Measurements from ENCODE around the gene ZNF853.
"Not testable (repeated sequence)": the region's sequence is repeated elsewhere in the genome, so short reads cannot be mapped to it uniquely, and the experiment has no call there.

Gene ZNF853

DNA sequence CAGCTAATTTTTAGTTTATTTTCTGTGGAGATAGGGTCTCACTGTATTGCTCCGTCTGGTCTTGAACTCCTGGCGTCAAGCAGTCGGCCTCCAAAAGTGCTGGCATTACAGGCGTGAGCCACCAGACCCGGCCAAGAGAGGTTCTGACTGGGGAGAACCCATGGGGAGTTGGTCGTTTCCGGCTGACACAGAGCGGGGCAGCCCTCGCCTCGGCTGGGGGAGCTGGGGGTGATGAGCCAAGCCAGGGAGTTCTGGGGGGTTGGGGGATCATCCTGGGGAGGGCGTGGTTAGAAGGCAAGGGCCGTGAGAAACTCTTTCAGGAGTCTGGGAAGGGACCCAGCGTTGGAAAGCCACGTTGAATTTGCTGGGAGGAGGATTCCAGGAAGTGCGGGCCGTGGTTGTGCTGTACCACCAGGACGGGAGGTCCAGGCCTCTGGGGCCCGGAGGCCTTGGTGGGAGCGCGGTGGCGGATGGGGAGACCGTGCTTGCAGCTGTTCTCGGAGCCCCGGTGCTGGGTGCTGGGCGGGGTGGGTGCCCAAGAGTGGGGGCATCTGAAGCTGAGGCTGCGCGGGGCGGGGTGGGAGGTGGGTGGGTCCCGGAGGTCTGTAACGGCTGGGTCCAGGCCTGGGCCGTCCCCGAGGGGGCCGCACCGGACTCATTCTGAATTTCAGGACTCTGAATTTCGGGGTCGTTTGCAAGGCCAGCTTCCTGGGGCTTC, 8.4 kb upstream of the ZNF853 start:
- DNase-seq (ENCODE audit: low read depth in 3 of 3, low spot score in 1 of 3): no peak

DNA sequence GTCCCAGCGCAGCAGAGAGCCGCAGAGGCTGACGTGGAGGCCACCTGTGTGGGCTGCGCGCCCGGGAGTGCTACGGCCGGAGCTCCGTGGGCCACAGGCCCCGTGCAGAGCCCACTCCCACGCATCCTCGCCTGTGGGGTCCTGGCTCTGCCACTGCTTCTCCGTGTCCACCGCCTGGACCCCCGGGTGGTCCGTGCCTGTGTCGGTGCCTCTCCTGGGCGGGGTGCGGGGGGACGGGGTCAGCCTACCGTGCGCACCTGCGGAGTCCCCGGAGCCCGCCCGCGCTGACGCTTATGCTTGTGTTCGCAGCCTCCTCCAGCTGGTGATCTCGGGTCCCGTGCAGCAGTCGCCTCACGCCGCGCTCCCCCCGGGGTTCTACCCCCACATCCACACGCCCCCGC, 7.8 kb upstream of the ZNF853 start:
- no peak for DNase-seq (ENCODE audit: low read depth in 3 of 3, low spot score in 1 of 3)

DNA sequence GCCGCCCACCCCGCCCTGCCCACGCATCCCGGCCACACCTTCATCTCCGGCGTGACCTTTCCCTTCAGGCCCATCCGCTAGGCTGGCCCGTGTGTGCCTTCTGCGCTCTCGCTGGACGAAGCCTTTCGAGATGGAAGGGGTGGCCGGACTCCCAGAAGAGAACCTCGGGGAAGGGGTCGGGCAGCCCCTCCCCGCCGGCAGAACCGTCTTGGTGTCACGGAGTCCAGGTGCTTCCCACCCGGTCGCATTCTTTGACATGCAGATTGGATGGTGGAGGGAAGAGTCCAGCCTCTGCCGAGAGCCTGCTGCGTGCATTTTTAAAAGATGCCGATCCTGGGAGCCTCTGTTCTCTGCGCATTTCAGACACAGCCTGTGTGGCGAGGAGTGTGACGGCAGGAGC, 7.3 kb upstream of the ZNF853 start:
- DNase-seq (ENCODE audit: low read depth in 3 of 3, low spot score in 1 of 3): no peak

DNA sequence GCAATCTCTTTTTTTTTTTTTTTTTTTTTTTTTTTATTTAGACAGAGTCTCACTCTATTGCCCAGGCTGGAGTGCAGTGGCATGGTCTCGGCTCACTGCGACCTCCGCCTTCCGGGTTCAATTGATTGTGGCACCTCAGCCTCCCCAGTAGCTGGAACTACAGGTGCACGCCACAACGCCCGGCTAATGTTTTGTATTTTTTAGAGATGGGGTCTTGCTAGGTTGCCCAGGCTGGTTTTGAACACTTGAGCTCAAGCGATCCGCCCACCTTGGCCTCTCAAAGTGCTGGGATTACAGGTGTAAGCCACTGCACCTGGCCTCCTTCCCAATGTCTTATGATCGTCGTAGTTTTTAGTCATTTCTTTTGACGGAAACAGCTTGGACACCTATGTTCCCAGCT, 6.6 kb upstream of the ZNF853 start:
- no peak for DNase-seq (ENCODE audit: low read depth in 3 of 3, low spot score in 1 of 3)

DNA sequence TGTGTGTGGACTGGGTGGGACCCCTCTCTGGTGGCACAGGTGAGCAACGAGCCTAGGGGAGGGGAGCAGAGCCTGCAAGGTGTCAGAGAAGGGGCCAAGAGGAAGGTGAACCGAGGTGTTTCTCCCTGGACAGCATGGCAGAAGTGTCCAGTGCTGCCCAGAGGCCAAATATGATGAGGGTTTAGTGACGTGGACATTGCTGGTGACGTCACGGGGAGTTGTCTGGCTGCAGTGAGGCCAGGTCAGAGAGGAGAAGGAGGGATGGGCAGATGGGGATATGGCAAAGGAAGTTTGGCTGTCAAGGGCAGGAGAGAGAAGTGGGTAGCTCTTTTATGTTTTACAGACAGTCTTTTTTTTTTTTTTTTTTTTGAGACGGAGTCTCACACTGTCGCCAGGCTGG, 2.6 kb upstream of the ZNF853 start:
- DNase-seq (ENCODE audit: low read depth in 3 of 3, low spot score in 1 of 3): no peak

DNA sequence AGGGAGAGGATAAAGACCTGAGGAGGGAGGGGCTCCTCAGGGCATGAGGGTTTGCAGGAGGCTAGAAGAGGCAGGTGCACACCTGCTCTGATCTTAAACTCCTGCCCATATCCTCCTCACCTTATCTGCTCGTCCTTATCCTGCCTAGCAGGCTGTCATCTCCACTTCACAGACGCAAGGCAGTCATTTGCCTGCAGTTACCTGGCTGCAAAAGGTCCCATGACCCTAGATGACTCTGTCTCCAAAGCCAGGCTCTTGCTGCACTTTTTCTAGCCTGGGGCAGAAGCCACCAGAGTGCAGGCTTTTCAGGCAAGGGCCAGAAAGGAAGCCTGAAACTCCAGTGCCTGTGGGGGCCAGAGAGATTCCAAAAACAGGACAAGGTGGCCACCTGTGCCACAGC, 1.7 kb upstream of the ZNF853 start:
- no peak for DNase-seq (ENCODE audit: low read depth in 3 of 3, low spot score in 1 of 3)

DNA sequence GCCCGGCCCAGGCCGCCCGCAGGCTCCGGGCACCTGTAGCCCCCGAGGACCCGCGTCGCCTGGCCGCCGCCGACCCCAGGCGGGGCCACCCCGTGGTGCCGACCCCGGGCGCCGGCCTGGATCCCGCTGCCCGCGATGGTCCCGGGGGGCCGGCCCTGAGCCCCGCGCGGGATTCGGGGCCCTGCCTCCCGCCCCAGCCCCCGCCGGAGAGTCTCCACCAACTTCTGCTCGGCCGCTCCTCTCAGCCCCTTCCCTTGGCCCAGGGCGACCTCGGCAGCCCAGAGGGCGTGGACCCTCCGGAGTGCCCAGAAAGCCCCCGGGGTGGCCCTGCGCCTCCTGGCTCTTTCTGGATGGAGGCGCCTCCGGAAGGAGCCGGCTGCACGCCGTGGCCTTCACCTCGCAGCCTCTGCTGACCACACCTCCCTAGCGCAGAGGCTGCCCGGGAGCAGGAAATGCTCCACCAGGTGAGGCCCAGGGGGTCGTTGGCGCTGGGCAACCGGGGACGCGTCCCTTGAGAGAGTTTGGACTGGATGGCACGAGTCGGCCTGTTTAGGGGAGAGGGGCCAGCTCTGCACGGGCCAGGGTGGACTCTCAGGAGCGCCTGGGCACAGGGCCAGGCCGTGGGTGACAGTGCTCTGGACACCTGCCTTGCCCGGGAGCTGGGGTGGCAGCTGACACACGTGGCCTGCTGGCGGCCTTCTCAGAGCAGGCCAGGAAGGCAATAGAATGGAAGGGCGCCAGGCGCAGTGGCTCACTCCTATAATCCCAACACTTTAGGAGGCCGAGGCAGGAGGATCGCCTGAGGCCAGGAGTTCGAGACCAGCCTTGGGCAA, 529 bp downstream of the ZNF853 start:
- DNase-seq (ENCODE audit: low read depth in 3 of 3, low spot score in 1 of 3): no peak

DNA sequence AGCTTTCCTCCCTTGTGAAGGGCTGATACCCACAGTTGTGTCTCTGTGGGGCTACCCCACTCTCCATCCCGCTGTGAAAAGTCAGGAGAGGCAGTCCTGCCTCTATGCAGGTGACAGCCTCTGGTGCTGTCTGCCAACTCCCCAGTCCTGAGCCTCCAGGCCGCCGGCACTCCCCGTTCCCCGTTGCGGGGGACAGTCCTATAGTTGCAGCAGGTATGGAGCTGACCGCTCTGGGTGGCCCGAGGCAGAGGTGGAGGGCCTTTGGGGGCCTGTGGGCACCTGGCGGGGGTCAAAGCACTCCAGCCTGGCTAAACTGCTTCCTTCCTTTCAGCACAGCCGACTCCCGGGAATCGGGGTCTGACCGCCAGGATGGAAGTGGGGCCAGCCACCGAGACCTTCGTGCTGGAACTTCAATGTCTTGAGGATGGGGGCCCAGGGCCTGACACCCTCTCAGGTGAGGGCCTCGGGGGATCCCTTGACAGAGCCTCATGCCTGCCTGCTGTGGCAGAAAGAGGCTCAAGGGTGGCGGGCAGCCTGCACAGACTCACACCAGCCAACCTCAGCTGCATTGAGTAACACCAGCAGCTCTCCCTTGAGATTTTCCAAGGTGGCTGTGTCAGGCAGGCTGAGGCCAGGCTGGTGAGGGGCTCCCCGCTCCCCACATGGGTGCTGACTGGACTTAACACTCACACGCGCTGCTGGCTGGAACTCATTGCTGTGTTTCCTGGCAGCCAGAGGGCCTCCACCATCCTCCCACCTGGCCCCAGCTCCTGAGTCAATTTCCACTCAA, 1.6 kb downstream of the ZNF853 start:
- no peak for DNase-seq (ENCODE audit: low read depth in 3 of 3, low spot score in 1 of 3)

DNA sequence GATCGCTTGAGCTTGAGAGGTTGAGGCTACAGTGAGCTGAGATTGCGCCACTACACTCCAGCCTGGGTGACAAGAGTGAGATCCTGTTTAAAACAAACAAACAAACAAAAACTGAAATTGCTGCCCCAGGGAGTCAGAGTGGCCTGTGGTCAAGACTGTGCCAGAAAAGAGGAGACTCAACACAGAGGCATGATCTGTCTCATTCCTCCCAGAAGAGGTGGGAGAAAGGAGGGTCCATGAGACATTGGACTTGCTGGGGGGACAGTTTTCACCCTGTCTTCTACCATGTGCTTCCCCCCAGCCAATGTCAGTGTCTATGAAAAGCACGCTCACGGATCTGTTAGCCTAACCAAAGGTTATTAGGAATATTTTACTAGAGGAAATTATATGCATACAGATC, 3.2 kb downstream of the ZNF853 start:
- DNase-seq (ENCODE audit: low read depth in 3 of 3, low spot score in 1 of 3): no peak

DNA sequence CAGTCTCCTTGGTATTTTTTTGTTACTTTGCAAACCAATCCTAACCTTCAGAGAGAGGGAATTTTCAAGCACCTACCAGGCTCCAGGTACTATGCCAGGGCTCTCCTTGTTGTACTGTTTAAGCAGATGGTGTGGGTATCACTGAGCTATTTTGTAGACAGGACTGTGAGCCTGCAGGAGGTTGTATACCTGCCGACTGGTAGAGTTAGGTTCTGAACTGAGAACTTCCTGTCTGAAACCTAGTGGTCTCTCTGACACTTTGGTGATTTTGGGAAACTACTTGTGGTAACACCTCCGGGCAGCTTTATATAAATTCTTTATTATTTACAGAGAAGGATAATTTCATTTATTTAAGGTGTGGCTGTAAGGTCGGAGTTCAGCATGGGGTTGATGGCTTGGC, 4.6 kb downstream of the ZNF853 start:
- no peak for DNase-seq (ENCODE audit: low read depth in 3 of 3, low spot score in 1 of 3)

DNA sequence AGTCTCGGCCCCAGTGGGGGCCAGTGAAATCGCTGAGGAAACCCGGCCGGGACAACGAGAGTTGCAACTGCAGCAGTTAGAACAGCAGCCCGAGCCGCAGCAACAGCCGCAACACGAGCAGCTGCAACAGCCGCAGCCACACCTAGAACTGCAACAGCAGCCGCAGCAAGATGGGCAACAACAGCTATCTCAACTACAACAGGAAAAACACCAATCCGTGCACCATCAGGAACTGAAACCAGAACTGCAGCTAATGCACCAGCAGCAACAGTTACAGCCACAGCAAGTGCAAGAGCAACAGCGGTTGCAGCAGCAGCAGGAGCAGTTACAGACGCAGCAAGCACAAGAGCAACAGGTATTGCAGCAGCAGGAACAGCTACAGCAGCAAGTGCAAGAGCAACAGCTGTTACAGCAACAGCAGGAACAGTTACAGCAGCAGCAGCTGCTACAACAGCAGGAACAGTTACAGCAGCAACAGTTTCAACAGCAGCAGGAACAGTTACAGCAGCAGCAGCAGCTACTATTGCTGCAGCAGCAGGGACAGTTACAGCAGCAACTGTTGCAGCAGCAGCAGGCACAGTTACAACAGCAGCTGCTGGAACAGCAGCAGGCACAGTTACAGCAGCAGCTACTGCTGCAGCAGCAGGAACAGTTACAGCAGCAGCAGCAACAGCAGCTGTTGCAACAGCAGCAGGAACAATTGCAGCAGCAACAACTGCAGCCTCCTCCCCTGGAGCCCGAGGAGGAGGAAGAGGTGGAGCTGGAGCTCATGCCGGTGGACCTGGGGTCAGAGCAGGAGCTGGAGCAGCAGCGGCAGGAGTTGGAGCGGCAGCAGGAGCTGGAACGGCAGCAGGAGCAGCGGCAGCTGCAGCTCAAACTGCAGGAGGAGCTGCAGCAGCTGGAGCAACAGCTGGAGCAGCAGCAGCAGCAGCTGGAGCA, 6.1 kb downstream of the ZNF853 start:
- DNase-seq (ENCODE audit: low read depth in 3 of 3, low spot score in 1 of 3): no peak

DNA sequence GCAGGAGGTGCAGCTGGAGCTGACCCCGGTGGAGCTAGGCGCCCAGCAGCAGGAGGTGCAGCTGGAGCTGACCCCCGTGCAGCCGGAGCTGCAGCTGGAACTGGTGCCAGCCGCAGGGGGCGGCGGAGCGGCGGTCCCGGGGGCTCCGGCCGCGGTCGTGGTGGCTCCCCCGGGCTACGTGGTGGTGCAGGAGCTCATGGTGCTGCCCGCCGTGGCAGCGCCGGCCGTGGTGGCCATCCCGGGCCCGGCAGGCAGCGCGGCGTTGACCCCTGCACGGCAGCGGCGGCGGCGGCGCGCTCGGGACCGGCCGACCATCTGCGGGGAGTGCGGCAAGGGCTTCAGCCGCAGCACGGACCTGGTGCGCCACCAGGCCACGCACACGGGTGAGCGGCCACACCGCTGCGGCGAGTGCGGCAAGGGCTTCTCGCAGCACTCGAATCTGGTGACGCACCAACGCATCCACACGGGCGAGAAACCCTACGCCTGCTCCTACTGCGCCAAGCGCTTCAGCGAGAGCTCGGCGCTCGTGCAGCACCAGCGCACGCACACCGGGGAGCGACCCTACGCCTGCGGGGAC, 6.8 kb downstream of the ZNF853 start:
- DNase-seq (ENCODE audit: low read depth in 3 of 3, low spot score in 1 of 3): no peak

DNA sequence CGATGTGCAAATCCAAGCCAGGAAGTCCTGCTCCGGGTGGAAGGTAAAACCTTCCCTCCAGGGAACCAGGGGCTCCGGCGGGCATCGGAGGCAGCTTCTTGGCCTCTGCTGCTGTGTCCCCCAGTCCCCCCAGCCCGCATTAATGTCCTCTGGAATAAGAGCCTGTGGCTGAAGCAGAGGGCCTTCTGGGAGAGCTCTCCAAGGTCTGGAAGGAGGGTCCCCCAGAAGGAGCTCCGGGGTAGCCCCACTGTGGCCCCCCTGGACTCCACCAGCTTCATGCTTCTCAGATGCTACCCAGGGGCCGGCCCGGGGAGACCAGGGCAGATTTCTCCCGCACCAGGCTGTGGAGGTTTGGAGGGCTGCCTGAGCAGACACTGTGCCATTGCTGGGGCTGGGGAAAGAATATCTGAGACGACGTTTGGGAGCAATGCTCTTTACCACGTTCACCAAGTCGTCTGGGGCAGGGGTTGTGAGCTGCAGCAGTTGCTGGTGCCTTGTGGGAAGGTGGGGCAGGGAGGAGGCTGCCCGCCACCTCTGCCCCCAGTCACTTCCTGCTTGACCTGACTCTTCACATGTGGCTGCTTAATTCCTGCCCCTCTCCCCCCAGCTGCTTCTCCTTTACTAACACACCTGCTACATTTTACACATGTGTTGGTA, 8.3 kb downstream of the ZNF853 start:
- no peak for DNase-seq (ENCODE audit: low read depth in 3 of 3, low spot score in 1 of 3)

DNA sequence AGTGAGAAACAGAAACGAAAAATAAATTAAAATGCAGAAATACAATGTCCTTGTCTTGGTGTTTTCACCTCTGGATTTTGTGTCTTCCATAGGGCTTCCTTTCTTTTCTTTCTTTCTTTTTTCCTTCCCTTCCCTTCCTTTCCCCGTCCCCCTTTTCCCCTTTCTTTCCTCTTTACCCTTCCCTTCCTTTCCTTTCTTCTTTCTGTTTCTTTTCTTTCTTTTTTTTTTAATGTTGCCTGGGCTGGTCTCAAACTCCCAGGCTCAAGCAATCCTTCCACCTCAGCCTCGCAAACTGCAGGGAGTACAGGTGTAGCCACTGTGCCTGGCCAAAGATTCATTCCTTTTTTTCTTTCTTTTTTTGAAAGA, 8.8 kb downstream of the ZNF853 start:
- no peak for DNase-seq (ENCODE audit: low read depth in 3 of 3, low spot score in 1 of 3)

DNA sequence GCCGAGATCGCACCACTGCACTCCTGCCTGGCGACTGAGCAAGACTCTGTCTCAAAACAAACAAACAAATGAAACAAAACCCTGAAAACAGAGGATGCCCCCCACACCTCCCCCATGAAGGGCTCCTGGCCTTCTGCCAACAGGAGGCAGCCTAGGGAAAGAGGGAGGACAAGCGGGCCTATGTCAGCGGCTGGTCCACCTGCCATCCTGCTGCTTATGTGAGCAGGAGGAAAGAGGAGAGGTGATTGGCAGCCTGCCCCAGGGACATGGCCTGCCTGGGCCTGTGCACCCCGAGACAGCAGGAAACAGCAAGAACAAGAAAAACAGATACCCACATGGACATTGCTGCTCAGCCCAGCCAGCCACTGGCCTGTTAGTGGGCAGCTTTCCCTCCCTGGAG, 12.6 kb downstream of the ZNF853 start:
- DNase-seq (ENCODE audit: low read depth in 3 of 3, low spot score in 1 of 3): no peak

DNA sequence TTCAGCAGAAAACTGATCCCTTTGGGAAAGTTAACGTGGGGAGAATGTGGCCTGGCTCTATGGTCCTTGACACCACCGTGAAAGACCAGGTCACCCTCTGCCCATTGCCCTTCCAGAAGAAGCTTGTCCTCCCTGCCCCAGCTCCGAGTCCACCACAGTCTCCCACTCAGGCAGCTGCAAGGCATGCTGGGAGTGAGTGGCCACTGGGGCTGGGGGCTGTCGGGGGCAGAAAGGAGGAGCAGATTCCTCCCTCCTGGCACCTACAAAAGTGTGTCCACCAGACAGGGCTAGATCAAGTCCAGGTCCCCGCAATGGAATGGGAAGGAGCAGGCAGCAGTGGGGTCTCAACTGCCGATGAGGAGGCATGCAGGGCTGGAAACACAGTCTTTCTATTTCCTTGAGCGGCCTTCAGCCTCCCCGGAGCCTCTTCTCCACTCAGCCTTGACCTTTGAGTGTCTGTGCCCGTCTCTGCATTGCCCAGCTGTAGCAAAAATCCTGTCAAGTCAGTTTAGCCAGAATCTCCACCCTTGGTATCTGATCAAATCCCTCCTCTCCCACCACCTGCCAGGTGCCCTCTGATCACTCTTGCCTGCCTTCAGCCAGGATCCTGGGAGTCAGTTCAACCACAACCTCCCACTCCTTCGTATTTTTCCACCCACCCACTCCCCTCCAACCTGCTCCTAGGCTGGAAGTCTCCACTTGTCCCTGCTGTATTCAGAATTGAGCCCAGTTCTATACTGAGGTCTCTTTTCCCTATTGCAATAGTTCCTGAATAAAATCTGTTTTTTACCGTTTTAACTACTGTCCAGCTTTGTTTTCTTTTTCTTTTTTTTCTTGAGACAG, 14.8 kb downstream of the ZNF853 start:
- DNase-seq (ENCODE audit: low read depth in 3 of 3, low spot score in 1 of 3): no peak

DNA sequence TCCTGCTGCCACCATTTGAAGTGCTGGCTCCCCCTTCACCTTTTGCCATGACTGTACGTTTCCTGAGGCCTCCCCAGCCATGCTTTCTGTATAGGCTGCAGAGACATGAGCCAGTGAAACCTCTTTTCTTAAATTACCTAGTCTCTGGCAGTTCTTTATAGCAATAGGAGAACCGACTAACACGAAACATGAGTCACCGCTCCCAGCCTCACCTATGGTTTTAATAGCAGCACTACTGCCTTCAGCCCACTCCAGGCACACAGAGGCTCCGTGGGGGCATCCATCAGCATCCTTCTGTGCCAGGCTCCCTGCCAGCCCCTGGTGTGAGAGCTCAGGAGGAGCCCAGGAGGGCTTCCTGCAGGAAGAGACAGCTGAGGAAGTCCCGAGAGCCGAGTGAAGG, 16.2 kb downstream of the ZNF853 start:
- DNase-seq (ENCODE audit: low read depth in 3 of 3, low spot score in 1 of 3): no peak

DNA sequence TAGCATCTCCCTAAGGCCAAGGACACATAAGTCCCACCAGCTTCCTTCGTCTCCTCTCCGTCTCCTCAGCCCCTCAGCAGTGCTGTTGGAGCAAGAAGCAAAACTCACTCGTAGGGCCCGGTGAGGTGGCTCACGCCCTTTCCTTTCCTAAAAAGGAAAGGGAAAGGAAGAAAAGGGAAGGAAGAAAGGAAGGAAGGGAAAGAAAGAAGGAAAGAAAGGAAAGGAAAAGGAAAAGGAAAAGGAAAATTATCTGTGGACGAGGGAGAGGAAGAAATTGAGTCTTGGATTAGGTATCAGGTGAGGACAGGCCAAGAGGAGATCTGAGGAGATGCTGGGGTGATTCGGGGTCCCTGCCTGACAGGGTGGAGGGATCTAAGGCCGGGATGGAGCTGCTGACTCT, 18.6 kb downstream of the ZNF853 start:
- DNase-seq (ENCODE audit: low read depth in 3 of 3, low spot score in 1 of 3): no peak

DNA sequence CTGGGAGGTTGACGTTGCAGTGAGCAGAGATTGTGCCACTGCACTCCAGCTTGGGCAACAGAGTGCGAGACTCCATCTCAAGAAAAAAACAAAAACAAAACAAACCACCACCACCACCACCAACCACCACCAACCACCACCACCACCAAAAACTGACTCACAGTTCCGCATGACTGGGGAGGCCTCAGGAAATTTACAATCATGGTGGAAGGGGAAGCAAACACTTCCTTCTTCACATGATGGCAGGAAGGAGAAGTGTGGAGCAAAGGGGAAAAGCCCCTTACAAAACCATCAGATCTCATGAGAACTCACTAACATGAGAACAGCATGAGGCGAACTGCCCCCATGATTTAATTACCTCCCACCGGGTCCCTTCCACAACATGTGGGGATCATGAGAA, 19.6 kb downstream of the ZNF853 start:
- DNase-seq (ENCODE audit: low read depth in 3 of 3, low spot score in 1 of 3): not testable (repeated sequence)

All from stimulated activated CD4-positive, alpha-beta T cell treated with anti-CD3 and anti-CD28 coated beads, TNF-alpha, amount 100 ng/mL, for 1 hour (primary cell).